CD14-positive monocyte (primary cell): ENCODE results near the gene TTC39B. TPM values are rescaled to one million over a fixed set of nuclear protein-coding genes. Genes with fewer than 3 reads are reported as not detected.

Experiments used
- DNase-seq, 3 donors: peaks; one replicate each; pipeline ENCODE4 v3.0.0-alpha.2; 2011 to 2022
- H2AFZ ChIP-seq: 2 replicates; pipeline ENCODE4 v1.6.0; 2012; ENCODE audit warnings: mild to moderate bottlenecking, low read depth, low read length, inconsistent platforms; ENCODE audit not compliant: insufficient read depth, poor library complexity, severe bottlenecking
- H3K27ac ChIP-seq, 2 donors: 1 replicate in 1 of 2; 2 replicates in 1 of 2; pipeline ENCODE4 v1.5.1; 2012 to 2013; ENCODE audit warnings: low read length in 2 of 2, control low read depth in 1 of 2, inconsistent platforms in 1 of 2, low read depth in 1 of 2, mild to moderate bottlenecking in 1 of 2
- H3K27me3 ChIP-seq, 2 donors: one replicate each; pipeline versions ENCODE4 v1.6.0 to v1.6.1; 2011 to 2013; ENCODE audit warnings: low read length in 2 of 2; ENCODE audit not compliant: control insufficient read depth in 2 of 2, insufficient read depth in 2 of 2
- H3K36me3 ChIP-seq, 2 donors: replicated peaks in 1 of 2; 1 replicate in 1 of 2; 2 replicates in 1 of 2; pipeline versions ENCODE4 v1.5.1 to v1.6.1; 2012 to 2013; ENCODE audit warnings: low read length in 2 of 2, control low read depth in 1 of 2, inconsistent platforms in 1 of 2, mild to moderate bottlenecking in 1 of 2; ENCODE audit not compliant: insufficient read depth in 2 of 2, control insufficient read depth in 1 of 2
- H3K4me1 ChIP-seq, 2 donors: 1 replicate in 1 of 2; 2 replicates in 1 of 2; pipeline versions ENCODE4 v1.5.1 to v1.6.1; 2012 to 2013; ENCODE audit warnings: low read length in 2 of 2, control low read depth in 1 of 2, inconsistent platforms in 1 of 2, mild to moderate bottlenecking in 1 of 2, moderate library complexity in 1 of 2; ENCODE audit not compliant: insufficient read depth in 2 of 2, control insufficient read depth in 1 of 2
- H3K4me2 ChIP-seq: replicated peaks from 2 replicates; pipeline ENCODE3; 2012; ENCODE audit warnings: low read length, moderate library complexity, mild to moderate bottlenecking; ENCODE audit not compliant: poor library complexity, severe bottlenecking; ENCODE audit errors: extremely low read depth
- H3K4me3 ChIP-seq, 3 experiments: fragments of 200-600 bp in 1 of 3; sonication (generic) in 1 of 3; replicated peaks in 1 of 3; 1 replicate in 2 of 3; 2 replicates in 1 of 3; pipeline ENCODE4 v1.5.1; 2011 to 2013; ENCODE audit warnings: low read length in 3 of 3, mild to moderate bottlenecking in 3 of 3, control low read depth in 2 of 3, low read depth in 2 of 3, inconsistent platforms in 1 of 3, moderate library complexity in 1 of 3
- H3K79me2 ChIP-seq: 2 replicates; pipeline ENCODE4 v1.6.0; 2012; ENCODE audit warnings: mild to moderate bottlenecking, control low read depth, inconsistent platforms, low read length, moderate library complexity; ENCODE audit not compliant: insufficient read depth
- H3K9ac ChIP-seq: 2 replicates; pipeline ENCODE4 v1.6.0; 2017; ENCODE audit warnings: low read length, mild to moderate bottlenecking; ENCODE audit not compliant: insufficient read depth, poor library complexity, severe bottlenecking
- H3K9me3 ChIP-seq, 2 donors: replicated peaks in 1 of 2; 1 replicate in 1 of 2; 2 replicates in 1 of 2; pipeline versions ENCODE4 v1.5.1 to v1.6.1; 2012 to 2013; ENCODE audit warnings: low read length in 2 of 2, control low read depth in 1 of 2; ENCODE audit not compliant: control insufficient read depth in 1 of 2, insufficient read depth in 1 of 2
- H4K20me1 ChIP-seq: 2 replicates; pipeline ENCODE4 v1.6.0; 2012; ENCODE audit warnings: mild to moderate bottlenecking, low read length, control low read depth, moderate library complexity; ENCODE audit not compliant: insufficient read depth
- H3K27ac Mint-ChIP-seq, 7 donors: one replicate each; pipeline ENCODE4 v1.8.0; 2020; ENCODE audit warnings: mild to moderate bottlenecking in 7 of 7, mixed read lengths in 7 of 7, moderate library complexity in 6 of 7, inconsistent platforms in 2 of 7
- H3K27me3 Mint-ChIP-seq, 3 donors: one replicate each; pipeline ENCODE4 v1.8.0; 2021 to 2022; ENCODE audit warnings: low read depth in 3 of 3, mild to moderate bottlenecking in 3 of 3, mixed read lengths in 3 of 3, moderate library complexity in 3 of 3, inconsistent platforms in 1 of 3
- H3K36me3 Mint-ChIP-seq, 2 donors: one replicate each; pipeline ENCODE4 v1.8.0; 2020; ENCODE audit warnings: mixed read lengths in 2 of 2, inconsistent platforms in 1 of 2, mild to moderate bottlenecking in 1 of 2
- H3K4me1 Mint-ChIP-seq: one replicate; pipeline ENCODE4 v1.8.0; 2020; ENCODE audit warnings: mild to moderate bottlenecking, mixed read lengths
- H3K4me3 Mint-ChIP-seq, 2 donors: one replicate each; pipeline ENCODE4 v1.8.0; 2020; ENCODE audit warnings: mild to moderate bottlenecking in 2 of 2, mixed read lengths in 2 of 2, moderate library complexity in 1 of 2
- H3K9me3 Mint-ChIP-seq, 7 donors: one replicate each; pipeline ENCODE4 v1.8.0; 2020 to 2022; ENCODE audit warnings: mixed read lengths in 7 of 7, mild to moderate bottlenecking in 6 of 7, moderate library complexity in 6 of 7, inconsistent platforms in 2 of 7
- CTCF ChIP-seq: fragments of 200-600 bp; IDR thresholded peaks from one replicate; pipeline ENCODE4 v1.8.0; 2022; ENCODE audit warnings: antibody characterized with exemption, mild to moderate bottlenecking
- WGBS: methylation state at CpG from one replicate; pipeline ENCODE4 v1.1.5; 2013; ENCODE audit warnings: missing lambda C conversion rate; ENCODE audit not compliant: insufficient coverage; 5-methylcytosine and 5-hydroxymethylcytosine counted together
- intact Hi-C, 2 donors: fragments of 100-400 bp; cut with micrococcal nuclease; formaldehyde crosslinking; loops; one replicate each; pipeline versions ENCODE4 v1.15.0 to v1.15.1; 2023
- polyA plus RNA-seq, 3 donors: library from polyadenylated mRNA; depleted of rRNA in 1 of 3; unstranded in 2 of 3; stranded (reverse) in 1 of 3; fragments of 300-500 nt in 2 of 3; fragments of >200 nt in 1 of 3; fragmentation: Illumina TruSeq in 2 of 3; gene quantifications; 1 replicate in 2 of 3; 2 replicates in 1 of 3; pipeline ENCODE4 v1.2.3, GENCODE V29; 2012 to 2021

Gene TTC39B
- polyA plus RNA-seq, 3 donors = 0.87 to 5.3 (median 3.1) TPM

- Histone ChIP-seq H3K9ac (no peak overlapping the region), H3K79me2 (no peaks in the 10 kb centered on the region), H3K4me1 (peaks cover 14 to 37% of the 10 kb centered on the region in 2 donors), H3K4me3 (no peak overlapping the region), H3K27ac (no peak overlapping the region), H3K9me3 (no peaks in the 10 kb centered on the region), H2AFZ (no peak overlapping the region), H4K20me1 (peaks cover 4% of the 10 kb centered on the region), H3K36me3 (no peaks in the 10 kb centered on the region), H3K27me3 (peaks cover 0 to 9% of the 10 kb centered on the region in 2 donors), H3K4me2 (no peak overlapping the region)
- WGBS = no CpG with 5 or more reads among the region's 1 CpG
- no peak overlapping the region for H3K4me3 Mint-ChIP-seq
- intact Hi-C loops = loop anchor here in 1 of 2 donors (10.0 kb wide), 1 partner anchor 106 kb away; no protein-coding TSS in a partner anchor
- H3K4me1 Mint-ChIP-seq = peaks cover 31% of the 10 kb centered on the region
- no peak for DNase-seq
- H3K27me3 Mint-ChIP-seq = peaks cover 2 to 16% (median 10%) of the 10 kb centered on the region in 3 donors
- H3K9me3 Mint-ChIP-seq = peaks cover 0 to 6% (median 2%) of the 10 kb centered on the region in 7 donors
- no peak overlapping the region for H3K27ac Mint-ChIP-seq
- H3K36me3 Mint-ChIP-seq = no peaks in the 10 kb centered on the region
- TF ChIP-seq CTCF = no peak
Measured at GRCh38 chr9:15308511-15308910, 1.5 kb upstream of the TTC39B start.

- H3K9me3 Mint-ChIP-seq = peaks cover 0 to 1% (median 0%) of the 10 kb centered on the region in 7 donors
- peak overlapping the region; percentile 99 for H3K4me2 ChIP-seq
- no peak for DNase-seq
Measured at GRCh38 chr9:15307523-15307841, 466 bp upstream of the TTC39B start.

More at GRCh38 chr9:15307523-15307841, 466 bp upstream of the TTC39B start:
- Histone ChIP-seq H4K20me1 (peaks cover 4% of the 10 kb centered on the region), H3K27me3 (peaks cover 0 to 9% of the 10 kb centered on the region in 2 donors), H3K4me1 (peaks cover 14 to 37% of the 10 kb centered on the region in 2 donors), H3K4me3 (peak overlapping the region; percentile 67 to 97 (median 75)), H3K79me2 (no peaks in the 10 kb centered on the region), H3K9ac (peak overlapping the region; percentile 77), H3K27ac (no peak overlapping the region), H2AFZ (peak overlapping the region; percentile 99), H3K9me3 (no peaks in the 10 kb centered on the region), H3K36me3 (no peaks in the 10 kb centered on the region)
- Mint-ChIP-seq H3K4me3 (peak overlapping the region; percentile 98 to 99), H3K4me1 (peaks cover 31% of the 10 kb centered on the region), H3K27ac (peak overlapping the region in 2 of 7 donors; percentile 10 to 50), H3K36me3 (no peaks in the 10 kb centered on the region), H3K27me3 (peaks cover 2 to 16% (median 10%) of the 10 kb centered on the region in 3 donors)
- intact Hi-C loops = loop anchor here in 1 of 2 donors (10.0 kb wide), 1 partner anchor 107 kb away; no protein-coding TSS in a partner anchor
- 4% methylated on average over 6 of the region's 12 CpGs for WGBS
- TF ChIP-seq CTCF = no peak
